Measurements from ENCODE around the gene GNPTAB.

- TF ChIP-seq ZNF274 (IDR thresholded peaks at IDR 0.05; ENCODE audit: low read depth, low read length), result no peak
- TF ChIP-seq SUZ12 (IDR thresholded peaks at IDR 0.05; ENCODE audit: extremely low read depth, insufficient read depth, insufficient read length), result no peak
- no peak for TF ChIP-seq YY1 (IDR thresholded peaks at IDR 0.05; ENCODE audit: insufficient read depth, insufficient read length)
Measured at GRCh38 chr12:101830367-101831325, at the start of gene GNPTAB.

Data from NT2/D1 (cell line).